ENCODE results near the gene ACSM6.

ACSM6 gene

GRCh38 chr10:95170790-95171189 lies 23.2 kb upstream of the ACSM6 start:
- H3K4me3 ChIP-seq (replicated peaks; ENCODE audit: insufficient read depth, low read length): no peak overlapping the region
- TF ChIP-seq GABPA (IDR thresholded peaks at IDR 0.05; ENCODE audit: low read depth): no peak
- TF ChIP-seq REST (IDR thresholded peaks at IDR 0.05; ENCODE audit: insufficient replicate concordance, low read depth): no peak
- TF ChIP-seq POLR2AphosphoS5 (IDR thresholded peaks at IDR 0.05; ENCODE audit: low read depth): no peak
- TF ChIP-seq SPI1 (IDR thresholded peaks at IDR 0.05; ENCODE audit: borderline replicate concordance, low read depth): no peak
- TF ChIP-seq CTCF (IDR thresholded peaks at IDR 0.05; ENCODE audit: insufficient read depth, low read length): no peak
- DNase-seq (ENCODE audit: low read depth in 1 of 2, low spot score in 1 of 2): no peak

GRCh38 chr10:95171336-95171735 lies 22.7 kb upstream of the ACSM6 start:
- no peak for TF ChIP-seq CTCF (IDR thresholded peaks at IDR 0.05; ENCODE audit: insufficient read depth, low read length)
- no peak for TF ChIP-seq POLR2AphosphoS5 (IDR thresholded peaks at IDR 0.05; ENCODE audit: low read depth)
- TF ChIP-seq SPI1 (IDR thresholded peaks at IDR 0.05; ENCODE audit: borderline replicate concordance, low read depth): no peak
- no peak for TF ChIP-seq REST (IDR thresholded peaks at IDR 0.05; ENCODE audit: insufficient replicate concordance, low read depth)
- no peak for TF ChIP-seq GABPA (IDR thresholded peaks at IDR 0.05; ENCODE audit: low read depth)
- H3K27ac ChIP-seq (replicated peaks): no peak overlapping the region
- H3K4me3 ChIP-seq (replicated peaks; ENCODE audit: insufficient read depth, low read length): no peak overlapping the region
- no peaks in the 10 kb centered on the region for H3K27me3 ChIP-seq (ENCODE audit: insufficient read depth, poor library complexity, severe bottlenecking)
- DNase-seq (ENCODE audit: low read depth in 1 of 2, low spot score in 1 of 2): no peak

More at GRCh38 chr10:95170790-95171189, 23.2 kb upstream of the ACSM6 start:
- no peaks in the 10 kb centered on the region for H3K27me3 ChIP-seq (ENCODE audit: insufficient read depth, poor library complexity, severe bottlenecking)
- H3K27ac ChIP-seq (replicated peaks): no peak overlapping the region

GRCh38 chr10:95172851-95173250 lies 21.2 kb upstream of the ACSM6 start:
- no peaks in the 10 kb centered on the region for H3K27me3 ChIP-seq (ENCODE audit: insufficient read depth, poor library complexity, severe bottlenecking)
- TF ChIP-seq POLR2AphosphoS5 (IDR thresholded peaks at IDR 0.05; ENCODE audit: low read depth): no peak
- TF ChIP-seq SPI1 (IDR thresholded peaks at IDR 0.05; ENCODE audit: borderline replicate concordance, low read depth): no peak
- TF ChIP-seq GABPA (IDR thresholded peaks at IDR 0.05; ENCODE audit: low read depth): no peak
- TF ChIP-seq REST (IDR thresholded peaks at IDR 0.05; ENCODE audit: insufficient replicate concordance, low read depth): no peak
- H3K4me3 ChIP-seq (replicated peaks; ENCODE audit: insufficient read depth, low read length): no peak overlapping the region
- H3K27ac ChIP-seq (replicated peaks): no peak overlapping the region
- no peak for DNase-seq (ENCODE audit: low read depth in 1 of 2, low spot score in 1 of 2)

All from HL-60 (cell line).